Small intestine (tissue), 7 donors: ENCODE results near the gene MFSD11. TPM values are rescaled to one million over a fixed set of nuclear protein-coding genes. Genes with fewer than 3 reads are reported as not detected.
"Not testable (repeated sequence)": the region's sequence is repeated elsewhere in the genome, so short reads cannot be mapped to it uniquely, and the experiment has no call there.

Experiments
- DNase-seq, 2 donors: peaks; one replicate each; pipeline versions ENCODE4 v3.0.0 to v3.0.0-alpha.2; 2013
- FAIRE-seq: peaks from 2 replicates; lab custom pipeline; 2012; peaks lifted over from hg19 to GRCh38; lab: Jason Lieb, UNC
- H3K27ac ChIP-seq, 3 donors: one replicate each; pipeline ENCODE4 v1.5.1; 2013; ENCODE audit warnings: low read length in 2 of 3, mild to moderate bottlenecking in 2 of 3, control low read depth in 1 of 3, inconsistent platforms in 1 of 3, low read depth in 1 of 3, moderate library complexity in 1 of 3
- H3K27me3 ChIP-seq, 3 donors: one replicate each; pipeline ENCODE4 v1.6.1; 2013; ENCODE audit warnings: low read length in 3 of 3, inconsistent platforms in 1 of 3; ENCODE audit not compliant: control insufficient read depth in 3 of 3, insufficient read depth in 3 of 3
- H3K36me3 ChIP-seq, 3 donors: one replicate each; pipeline ENCODE4 v1.6.1; 2013; ENCODE audit warnings: low read length in 3 of 3, inconsistent platforms in 1 of 3, low read depth in 1 of 3, mild to moderate bottlenecking in 1 of 3, moderate library complexity in 1 of 3; ENCODE audit not compliant: control insufficient read depth in 3 of 3, insufficient read depth in 2 of 3
- H3K4me1 ChIP-seq, 3 donors: one replicate each; pipeline ENCODE4 v1.6.1; 2013; ENCODE audit warnings: low read length in 2 of 3, inconsistent platforms in 1 of 3, low read depth in 1 of 3, mild to moderate bottlenecking in 1 of 3, moderate library complexity in 1 of 3; ENCODE audit not compliant: control insufficient read depth in 3 of 3, insufficient read depth in 2 of 3
- H3K4me3 ChIP-seq, 3 donors: one replicate each; pipeline ENCODE4 v1.5.1; 2013; ENCODE audit warnings: low read length in 3 of 3, control low read depth in 1 of 3, inconsistent platforms in 1 of 3, low read depth in 1 of 3, mild to moderate bottlenecking in 1 of 3, moderate library complexity in 1 of 3
- H3K9me3 ChIP-seq, 2 donors: one replicate each; pipeline ENCODE4 v1.6.1; 2013; ENCODE audit warnings: low read depth in 1 of 2, low read length in 1 of 2; ENCODE audit not compliant: control insufficient read depth in 2 of 2, insufficient read depth in 1 of 2
- WGBS, 3 donors: extraction: QIAGEN DNeasy Blood & Tissue Kit; methylation state at CpG; one replicate each; pipeline ENCODE4 v1.1.7; 2013; 5-methylcytosine and 5-hydroxymethylcytosine counted together
- polyA plus RNA-seq, 4 donors: library from polyadenylated mRNA; stranded (reverse) in 3 of 4; unstranded in 1 of 4; fragments of 200-250 nt in 3 of 4; fragments of 120-200 nt in 1 of 4; gene quantifications; one replicate each; pipeline versions ENCODE4 v1.2.1 to v1.2.3, GENCODE V29; 2013
- donor health status: healthy with polysubstance abuse.
- donor health status: control.
- donor health status: control.
- donor health status: Bipolar disorder and iron deficiency.
- donor health status: healthy.

Gene MFSD11
- polyA plus RNA-seq, 4 donors = 8.3 to 28.4 (median 15.2) TPM

DNA sequence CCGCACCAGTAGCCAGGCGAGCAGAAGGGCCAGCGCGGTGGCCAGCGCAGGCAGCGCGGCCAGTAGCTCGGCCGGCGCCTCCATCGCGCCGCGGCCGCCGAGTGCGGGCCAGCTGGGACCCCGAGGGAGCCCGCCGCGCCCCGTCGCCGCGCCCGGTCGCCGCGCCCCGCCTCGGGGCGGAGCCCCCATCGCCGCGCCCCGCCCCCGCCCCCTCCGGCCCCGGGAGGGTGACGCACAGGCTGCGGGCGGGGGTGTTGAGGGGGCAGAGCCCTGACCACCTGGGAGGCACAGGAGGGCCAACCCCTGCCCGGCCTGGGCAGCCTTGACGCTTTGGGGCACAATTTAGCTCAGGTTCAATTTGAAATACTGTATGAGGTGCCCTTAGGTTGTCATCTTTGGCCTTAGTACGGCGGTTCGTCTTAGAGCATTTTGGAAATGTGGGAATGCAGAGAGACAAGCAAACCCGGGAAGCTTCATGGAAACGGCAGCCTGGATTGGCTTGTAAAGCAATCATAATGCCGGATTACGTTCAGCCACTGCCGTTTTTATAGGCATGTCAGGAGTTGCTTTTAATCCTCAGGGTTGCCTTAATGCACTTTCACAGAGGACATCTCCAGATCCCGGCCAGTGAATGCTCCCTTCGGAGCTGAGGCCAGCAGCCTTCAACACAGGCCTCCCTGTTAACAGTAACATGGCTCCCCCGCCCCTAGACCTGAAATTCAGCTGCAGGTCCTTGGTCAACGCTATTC is 26.9 kb upstream of the MFSD11 start, which contains the start of gene MXRA7:
Gene MXRA7, minus strand, starts transcription at position 103 of the 749 bp plus-strand sequence. Its CDS starts 19 bp downstream, at position 84.
- no peak for FAIRE-seq

GRCh38 chr17:76712321-76712720 is 25.6 kb upstream of the MFSD11 start:
- not testable (repeated sequence) for H3K27ac ChIP-seq, H3K4me3 ChIP-seq, DNase-seq, H3K9me3 ChIP-seq, FAIRE-seq
- peaks cover 0 to 30% (median 0%) of the 10 kb centered on the region in 3 donors for H3K4me1 ChIP-seq
- 62 to 66% (median 63%) methylated on average over 7 of the region's 7 CpGs for WGBS, 3 donors
- peaks cover 7 to 44% (median 14%) of the 10 kb centered on the region in 3 donors for H3K36me3 ChIP-seq
- peaks cover 0 to 12% (median 0%) of the 10 kb centered on the region in 3 donors for H3K27me3 ChIP-seq

More for the DNA sequence above, 26.9 kb upstream of the MFSD11 start, which contains the start of gene MXRA7:
- 5 to 12% (median 9%) methylated on average over 23 to 56 of the region's 56 CpGs for WGBS, 3 donors
- peaks cover 2 to 32% (median 6%) of the 10 kb centered on the region in 3 donors for H3K36me3 ChIP-seq
- H3K4me1 ChIP-seq = peaks cover 0 to 24% (median 0%) of the 10 kb centered on the region in 3 donors
- no peaks in the 10 kb centered on the region for H3K9me3 ChIP-seq
- H3K27me3 ChIP-seq = peaks cover 0 to 12% (median 0%) of the 10 kb centered on the region in 3 donors
- H3K4me3 ChIP-seq = peak within 1 kb of the TSS; percentile 54 to 65 (median 54)
- peak in 1 of 2 donors; percentile 77 for DNase-seq
- H3K27ac ChIP-seq = peak within 1 kb of the TSS; percentile 46 to 92 (median 77)

- Histone ChIP-seq H3K4me3 (no peak overlapping the region), H3K36me3 (peaks cover 10 to 56% (median 20%) of the 10 kb centered on the region in 3 donors), H3K27ac (no peak overlapping the region), H3K4me1 (peaks cover 0 to 22% (median 0%) of the 10 kb centered on the region in 3 donors), H3K27me3 (peaks cover 0 to 12% (median 0%) of the 10 kb centered on the region in 3 donors), H3K9me3 (no peaks in the 10 kb centered on the region)
- 94 to 97% (median 97%) methylated on average over 7 of the region's 7 CpGs for WGBS, 3 donors
- FAIRE-seq (no peak), DNase-seq (no peak)
Observed at GRCh38 chr17:76713765-76714164, 24.2 kb upstream of the MFSD11 start.

GRCh38 chr17:76714336-76714735 is 23.6 kb upstream of the MFSD11 start:
- Histone ChIP-seq H3K4me1 (peaks cover 0 to 19% (median 0%) of the 10 kb centered on the region in 3 donors), H3K36me3 (peaks cover 14 to 56% (median 20%) of the 10 kb centered on the region in 3 donors), H3K27me3 (peaks cover 0 to 9% (median 0%) of the 10 kb centered on the region in 3 donors), H3K9me3 (no peaks in the 10 kb centered on the region), H3K27ac (no peak overlapping the region), H3K4me3 (no peak overlapping the region)
- FAIRE-seq (no peak), DNase-seq (no peak)
- WGBS, 3 donors = 84 to 90% (median 87%) methylated on average over 5 of the region's 5 CpGs

- peaks cover 0 to 19% (median 0%) of the 10 kb centered on the region in 3 donors for H3K4me1 ChIP-seq
- 28 to 45% (median 29%) methylated on average over 4 of the region's 4 CpGs for WGBS, 3 donors
- no peak for FAIRE-seq
Observed at GRCh38 chr17:76714822-76715495, 23.0 kb upstream of the MFSD11 start.

GRCh38 chr17:76715496-76715830 is 22.5 kb upstream of the MFSD11 start:
- H3K27ac ChIP-seq = peak overlapping the region in 2 of 3 donors; percentile 28 to 50
- DNase-seq = no peak
- FAIRE-seq = no peak

More at GRCh38 chr17:76714822-76715495, 23.0 kb upstream of the MFSD11 start:
- peak in 1 of 2 donors; percentile 61 for DNase-seq
- no peak overlapping the region for H3K4me3 ChIP-seq
- peaks cover 0 to 3% (median 0%) of the 10 kb centered on the region in 3 donors for H3K27me3 ChIP-seq
- H3K9me3 ChIP-seq = no peaks in the 10 kb centered on the region
- peaks cover 14 to 63% (median 22%) of the 10 kb centered on the region in 3 donors for H3K36me3 ChIP-seq
- no peak overlapping the region for H3K27ac ChIP-seq

DNA sequence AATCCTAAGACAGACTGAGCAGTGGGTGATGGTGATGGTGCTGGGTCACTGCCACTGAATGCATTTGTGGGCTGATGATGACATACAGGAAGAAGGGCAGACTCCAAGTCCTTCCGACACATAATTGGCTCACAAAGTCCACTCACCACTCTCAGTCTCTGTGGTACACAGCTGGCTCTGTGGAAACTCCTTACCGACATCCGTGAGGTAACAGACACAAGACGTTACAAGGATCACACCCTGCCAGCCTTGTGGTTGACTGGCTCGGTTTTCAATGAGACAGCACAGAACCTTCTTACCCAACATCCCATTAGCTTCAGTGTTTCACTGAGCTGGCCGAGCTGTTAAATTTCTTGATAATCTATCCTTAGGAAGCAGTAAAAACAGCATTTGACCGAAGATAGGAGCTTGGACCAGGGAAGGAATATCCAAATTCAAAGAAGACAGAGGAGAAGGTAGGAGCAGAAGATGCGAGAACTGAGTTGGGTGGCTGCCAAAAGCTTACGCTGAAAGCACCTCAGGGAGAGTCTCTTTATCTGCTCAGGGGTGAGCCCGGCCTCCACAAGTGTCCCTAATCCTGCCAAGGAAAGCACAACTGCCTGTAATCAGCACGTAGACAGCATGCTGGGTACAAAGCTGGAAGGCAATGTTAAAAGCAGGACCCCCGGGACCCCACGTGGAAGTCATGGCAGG is 21.6 kb upstream of the MFSD11 start:
- no peak overlapping the region for H3K4me3 ChIP-seq
- peak overlapping the region; percentile 65 to 93 (median 69) for H3K27ac ChIP-seq
- H3K4me1 ChIP-seq = peaks cover 0 to 15% (median 0%) of the 10 kb centered on the region in 3 donors
- DNase-seq (peak; percentile 73 to 86), FAIRE-seq (no peak)
- WGBS, 3 donors = 49 to 61% (median 50%) methylated on average over 13 of the region's 13 CpGs
- no peaks in the 10 kb centered on the region for H3K9me3 ChIP-seq
- peaks cover 22 to 75% (median 32%) of the 10 kb centered on the region in 3 donors for H3K36me3 ChIP-seq
- no peaks in the 10 kb centered on the region for H3K27me3 ChIP-seq

More at GRCh38 chr17:76715496-76715830, 22.5 kb upstream of the MFSD11 start:
- Histone ChIP-seq H3K27me3 (no peaks in the 10 kb centered on the region), H3K9me3 (no peaks in the 10 kb centered on the region), H3K4me1 (peaks cover 0 to 19% (median 0%) of the 10 kb centered on the region in 3 donors), H3K36me3 (peaks cover 18 to 68% (median 26%) of the 10 kb centered on the region in 3 donors), H3K4me3 (no peak overlapping the region)
- 90 to 95% (median 91%) methylated on average over 2 of the region's 2 CpGs for WGBS, 3 donors
